ENCODE measurements around the gene ISG20. TPM values are rescaled to one million over a fixed set of nuclear protein-coding genes. Genes with fewer than 3 reads are reported as not detected.
A peak's percentile ranks its signal among the peaks of the same experiment; 100 is the strongest.

The ISG20 gene
- total RNA-seq, 1 donor from 2014 or later = 0.65 TPM

GRCh38 chr15:88703533-88703932, 64.7 kb downstream of the ISG20 start:
- H3K36me3 Mint-ChIP-seq = no peaks in the 10 kb centered on the region
- H3K4me1 Mint-ChIP-seq = peaks cover 8% of the 10 kb centered on the region
- no peak for DNase-seq (ENCODE audit: low spot score)
- H3K9me3 ChIP-seq (ENCODE audit: low read depth) = no peaks in the 10 kb centered on the region
- H2AFZ ChIP-seq (replicated peaks) = no peak overlapping the region
- H3K27me3 Mint-ChIP-seq (ENCODE audit: insufficient read depth, low read depth) = peaks cover 18% of the 10 kb centered on the region
- H3K9ac ChIP-seq = no peak overlapping the region
- no peak for TF ChIP-seq CTCF (IDR thresholded peaks at IDR 0.05)
- no peak for TF ChIP-seq EZH2phosphoT487 (IDR thresholded peaks at IDR 0.05)
- TF ChIP-seq EZH2 (IDR thresholded peaks at IDR 0.05) = no peak
- no peak overlapping the region for H3K27ac ChIP-seq
- peaks cover 6% of the 10 kb centered on the region for H3F3A ChIP-seq (ENCODE audit: low read depth)
- no peak overlapping the region for H3K4me2 ChIP-seq
- H3K36me3 ChIP-seq = no peaks in the 10 kb centered on the region
- H3K4me1 ChIP-seq = no peaks in the 10 kb centered on the region
- no peaks in the 10 kb centered on the region for H4K20me1 ChIP-seq (ENCODE audit: low read depth)
- H3K4me3 Mint-ChIP-seq = no peak overlapping the region
- H3K27me3 ChIP-seq = peaks cover 71% of the 10 kb centered on the region
- H3K27ac Mint-ChIP-seq = no peak overlapping the region
- no peaks in the 10 kb centered on the region for H3K79me2 ChIP-seq (ENCODE audit: low read depth)
- no peaks in the 10 kb centered on the region for H3K9me3 Mint-ChIP-seq
- H3K4me3 ChIP-seq = no peak overlapping the region

DNA sequence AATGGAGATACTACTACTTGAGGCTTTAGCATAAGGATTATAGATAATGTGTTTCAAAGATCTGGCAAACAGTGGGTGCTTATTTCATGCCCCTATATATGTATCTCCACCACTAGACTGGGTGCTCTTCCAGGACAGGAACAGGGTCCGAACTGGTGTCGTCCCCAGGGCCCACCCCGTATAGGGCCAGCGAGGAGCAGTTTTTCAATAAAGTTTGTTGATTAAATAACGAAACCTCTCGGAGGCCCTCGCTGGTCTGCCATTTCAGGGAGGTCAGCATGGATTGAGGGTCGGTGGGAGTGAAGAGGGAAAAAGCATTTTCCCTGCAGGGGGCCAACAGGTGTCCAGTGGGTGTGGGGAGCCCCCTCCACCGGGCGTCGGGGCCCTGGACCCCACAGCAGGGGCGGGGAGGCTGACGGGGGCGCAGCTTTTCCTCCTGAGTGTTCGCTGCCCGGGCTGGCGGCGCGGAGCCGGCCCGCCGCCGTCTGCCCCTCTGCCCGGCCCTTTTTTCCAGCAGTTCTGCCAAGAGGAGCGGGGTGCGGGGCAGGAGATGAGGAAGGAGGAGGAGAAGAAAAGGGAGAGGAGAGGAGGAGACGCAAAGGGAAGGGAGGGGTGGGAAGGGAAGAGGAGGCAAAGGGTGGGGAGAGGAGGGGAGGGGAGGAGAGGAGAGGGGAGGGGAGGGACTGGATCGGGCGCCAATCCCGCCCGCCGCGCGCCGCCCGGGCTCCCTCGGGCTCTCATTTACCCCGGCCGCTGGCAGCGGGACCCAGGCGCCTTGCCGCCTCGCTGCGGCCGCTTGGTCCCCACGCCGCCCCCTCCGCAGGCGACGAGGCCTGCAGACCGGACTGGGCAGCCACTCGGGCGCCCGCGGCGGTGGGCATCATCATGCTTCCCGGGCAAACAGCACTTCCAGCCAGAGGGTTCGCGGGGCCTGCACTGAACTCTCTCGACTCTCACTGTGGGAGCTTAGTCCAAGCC, 66.3 kb downstream of the ISG20 start:
- Histone ChIP-seq H3K4me3 (peak overlapping the region; percentile 53), H3K4me1 (no peaks in the 10 kb centered on the region), H4K20me1 (ENCODE audit: low read depth) (no peaks in the 10 kb centered on the region), H3F3A (ENCODE audit: low read depth) (peaks cover 6% of the 10 kb centered on the region), H3K27me3 (peaks cover 66% of the 10 kb centered on the region), H3K9ac (no peak overlapping the region), H2AFZ (replicated peaks) (peak overlapping the region; percentile 90), H3K36me3 (no peaks in the 10 kb centered on the region), H3K79me2 (ENCODE audit: low read depth) (no peaks in the 10 kb centered on the region), H3K4me2 (peak overlapping the region; percentile 91), H3K9me3 (ENCODE audit: low read depth) (no peaks in the 10 kb centered on the region), H3K27ac (no peak overlapping the region)
- DNase-seq (ENCODE audit: low spot score) = peak; percentile 62
- peaks cover 8% of the 10 kb centered on the region for H3K4me1 Mint-ChIP-seq
- H3K9me3 Mint-ChIP-seq = no peaks in the 10 kb centered on the region
- H3K4me3 Mint-ChIP-seq = peak overlapping the region; percentile 83
- H3K27me3 Mint-ChIP-seq (ENCODE audit: insufficient read depth, low read depth) = peaks cover 18% of the 10 kb centered on the region
- TF ChIP-seq CTCF (IDR thresholded peaks at IDR 0.05) (no peak), EZH2phosphoT487 (IDR thresholded peaks at IDR 0.05) (peak; percentile 38), EZH2 (IDR thresholded peaks at IDR 0.05) (peak; percentile 36)
- H3K36me3 Mint-ChIP-seq = no peaks in the 10 kb centered on the region
- peak overlapping the region; percentile 26 for H3K27ac Mint-ChIP-seq

DNA sequence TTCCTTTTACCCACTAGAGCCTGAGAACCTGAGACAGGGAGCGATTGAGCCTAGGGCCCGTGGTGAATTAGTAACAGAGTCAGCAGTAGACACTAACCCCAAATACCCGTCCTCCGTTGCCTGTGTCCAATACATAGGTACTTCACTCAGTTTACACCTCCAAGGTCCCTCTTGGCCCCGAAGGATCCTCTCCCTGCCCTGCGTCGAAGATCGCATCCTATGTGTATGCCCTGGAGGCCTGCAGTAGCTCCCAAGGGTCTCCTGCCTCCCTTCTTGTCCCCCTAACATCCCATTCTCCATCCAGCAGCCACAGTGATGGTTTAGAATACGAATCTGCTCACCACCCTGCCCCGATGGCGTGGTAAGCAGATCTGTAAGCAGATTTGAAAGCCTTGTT, 67.0 kb downstream of the ISG20 start:
- peak overlapping the region; percentile 26 for H3K27ac Mint-ChIP-seq

More for the DNA sequence above, 67.0 kb downstream of the ISG20 start:
- no peaks in the 10 kb centered on the region for H3K9me3 Mint-ChIP-seq
- Histone ChIP-seq H3K27ac (no peak overlapping the region), H3K36me3 (no peaks in the 10 kb centered on the region), H3K4me3 (peak overlapping the region; percentile 53), H3K79me2 (ENCODE audit: low read depth) (no peaks in the 10 kb centered on the region), H3K9me3 (ENCODE audit: low read depth) (no peaks in the 10 kb centered on the region), H3K9ac (no peak overlapping the region), H3K4me1 (no peaks in the 10 kb centered on the region), H3K4me2 (peak overlapping the region; percentile 91), H2AFZ (replicated peaks) (peak overlapping the region; percentile 90), H3K27me3 (peaks cover 66% of the 10 kb centered on the region), H4K20me1 (ENCODE audit: low read depth) (no peaks in the 10 kb centered on the region), H3F3A (ENCODE audit: low read depth) (peaks cover 6% of the 10 kb centered on the region)
- DNase-seq (ENCODE audit: low spot score) = no peak
- TF ChIP-seq EZH2 (IDR thresholded peaks at IDR 0.05) (no peak), EZH2phosphoT487 (IDR thresholded peaks at IDR 0.05) (no peak), CTCF (IDR thresholded peaks at IDR 0.05) (no peak)
- peak overlapping the region; percentile 75 for H3K4me3 Mint-ChIP-seq
- H3K27me3 Mint-ChIP-seq (ENCODE audit: insufficient read depth, low read depth) = peaks cover 18% of the 10 kb centered on the region
- peaks cover 8% of the 10 kb centered on the region for H3K4me1 Mint-ChIP-seq
- no peaks in the 10 kb centered on the region for H3K36me3 Mint-ChIP-seq

MicroRNAs encoded within 50 kb of the gene (microRNA counts, 767-probe panel; counts per million panel counts)
- 460 counts per million, percentile 90 among the panel's probes with 10 or more counts for microRNA hsa-miR-1179
- microRNA hsa-miR-7-5p = 460 counts per million, percentile 90 among the panel's probes with 10 or more counts

Small RNA genes within 50 kb of the gene (microRNA-seq; reads per million reads assigned to microRNA genes)
- gene MIR1179 = not detected
- gene MIR3529 = not detected
- not detected for gene MIR7-2

Small RNA genes within 50 kb of the gene (small RNA-seq; reads per million reads assigned to genes)
- not detected for gene MIR1179
- gene MIR7-2 = not detected

Other genes starting within 250 kb of the ISG20 start
- 17.8 and 20.4 TPM in 2 replicates for gene MRPL46, start 171.6 kb upstream of the ISG20 start, total RNA-seq (ENCODE audit: low replicate concordance)
- gene MRPS11, start 171.3 kb upstream of the ISG20 start, total RNA-seq (ENCODE audit: low replicate concordance) = 15.8 and 20.6 TPM in 2 replicates
- gene DET1, start 92.3 kb upstream of the ISG20 start, total RNA-seq (ENCODE audit: low replicate concordance) = 19.0 and 21.3 TPM in 2 replicates
- 35.0 and 60.9 TPM in 2 replicates for gene AEN, start 17.7 kb upstream of the ISG20 start, total RNA-seq (ENCODE audit: low replicate concordance)
- gene ACAN, start 164.4 kb downstream of the ISG20 start, total RNA-seq (ENCODE audit: low replicate concordance) = 0.06 and 0.34 TPM in 2 replicates